Bronchial smooth muscle cell (primary cell): ENCODE measurements around the gene SHE. TPM values are rescaled to one million over a fixed set of nuclear protein-coding genes. Genes with fewer than 3 reads are reported as not detected.

Experiments
- total RNA-seq: library from RNA; depleted of rRNA; stranded (reverse); fragments of >200 nt; gene quantifications from 2 replicates; pipeline ENCODE4 v1.2.1, GENCODE V29; 2014

SHE gene
- total RNA-seq, result under 0.01 TPM in 2 replicates

GRCh38 chr1:154502066-154502743 lies at the start of gene SHE, which contains the start of gene TDRD10:
Gene SHE, minus strand, starts transcription at chr1:154502412. Its CDS starts 386 bp downstream, at chr1:154502026.
Gene TDRD10, plus strand, starts transcription at chr1:154502219. Its CDS starts 4,685 bp downstream, at chr1:154506904.

Other genes with a start within 250 kb of the SHE start
- gene HAX1, start 229.8 kb downstream of the SHE start, total RNA-seq, result 69.2 and 82.4 TPM in 2 replicates
- not detected in 2 replicates for gene AQP10, start 181.3 kb downstream of the SHE start, total RNA-seq
- 205 and 252 TPM in 2 replicates for gene ATP8B2, start 176.9 kb downstream of the SHE start, total RNA-seq
- 7.3 and 15.9 TPM in 2 replicates for gene IL6R, start 97.1 kb downstream of the SHE start, total RNA-seq
- under 0.01 TPM in 1 of 2 replicates, not detected in the other for gene TDRD10, start 193 bp downstream of the SHE start, total RNA-seq
- gene UBE2Q1, start 56.2 kb upstream of the SHE start, total RNA-seq, result 20.3 and 25.5 TPM in 2 replicates
- under 0.01 TPM in 1 of 2 replicates, not detected in the other for gene CHRNB2, start 65.4 kb upstream of the SHE start, total RNA-seq
- 60.4 and 62.1 TPM in 2 replicates for gene ADAR, start 105.8 kb upstream of the SHE start, total RNA-seq